Lower leg skin (tissue), 3 donors: ENCODE measurements around the gene OR1A1.

Experiments used
- CTCF ChIP-seq, 3 donors: fragments of 450-650 bp; IDR thresholded peaks; one replicate each; pipeline ENCODE4 v1.5.1; 2016; ENCODE audit warnings: antibody characterized with exemption in 3 of 3, mild to moderate bottlenecking in 3 of 3, moderate library complexity in 2 of 3
- POLR2A ChIP-seq, 2 donors: fragments of 450-650 bp; IDR thresholded peaks; one replicate each; pipeline ENCODE4 v1.6.1; 2016 to 2017; ENCODE audit warnings: antibody characterized with exemption in 2 of 2, mild to moderate bottlenecking in 1 of 2, moderate library complexity in 1 of 2

DNA sequence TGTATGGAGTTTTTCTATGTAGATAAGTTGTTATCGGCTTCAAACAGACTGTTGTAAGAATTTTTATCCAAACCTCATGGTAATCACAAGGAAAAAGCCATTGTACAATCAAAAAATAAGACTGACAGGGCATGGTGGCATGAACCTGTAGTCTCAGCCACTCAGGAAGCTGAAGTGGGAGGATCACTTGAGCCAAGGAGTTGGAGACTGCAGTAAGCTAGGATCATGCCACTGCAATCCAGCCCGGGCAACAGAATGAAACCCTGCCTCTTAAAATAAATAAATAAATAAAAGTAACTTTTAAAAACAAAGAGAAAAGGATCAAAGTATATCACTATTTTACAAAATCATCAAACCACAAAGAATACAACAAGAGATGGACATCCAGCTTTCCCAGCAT is 14.4 kb downstream of the OR1A1 start:
- TF ChIP-seq CTCF (IDR thresholded peaks at IDR 0.05) (no peak), POLR2A (IDR thresholded peaks at IDR 0.05) (no peak)
